NCI-H82 (cell line): ENCODE results near the gene MOB2.

ENCODE experiments used
- DNase-seq: peaks from one replicate; lab custom pipeline; 2025; lab: John Stamatoyannopoulos, UW

Gene MOB2

DNA sequence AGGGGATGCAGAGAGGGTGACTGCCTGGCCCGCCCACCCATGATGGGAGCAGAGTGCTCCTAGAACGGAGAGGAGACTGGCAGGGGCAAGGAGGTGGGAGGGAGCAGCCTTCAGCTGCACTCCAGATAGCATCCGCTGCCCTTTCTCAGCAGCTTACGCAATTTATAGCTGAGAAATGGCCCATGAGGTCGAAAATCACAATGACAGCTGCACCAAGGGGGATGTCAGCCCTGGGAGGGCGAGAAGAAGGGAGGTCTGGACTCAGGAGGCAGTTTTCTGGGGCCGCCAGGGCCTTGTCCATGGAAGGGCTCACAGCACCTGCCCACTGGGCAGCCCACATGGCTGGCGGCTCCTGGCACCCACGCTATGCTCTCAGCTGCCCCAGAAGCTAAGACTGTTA is 17.6 kb upstream of the MOB2 start:
- no peak for DNase-seq

DNA sequence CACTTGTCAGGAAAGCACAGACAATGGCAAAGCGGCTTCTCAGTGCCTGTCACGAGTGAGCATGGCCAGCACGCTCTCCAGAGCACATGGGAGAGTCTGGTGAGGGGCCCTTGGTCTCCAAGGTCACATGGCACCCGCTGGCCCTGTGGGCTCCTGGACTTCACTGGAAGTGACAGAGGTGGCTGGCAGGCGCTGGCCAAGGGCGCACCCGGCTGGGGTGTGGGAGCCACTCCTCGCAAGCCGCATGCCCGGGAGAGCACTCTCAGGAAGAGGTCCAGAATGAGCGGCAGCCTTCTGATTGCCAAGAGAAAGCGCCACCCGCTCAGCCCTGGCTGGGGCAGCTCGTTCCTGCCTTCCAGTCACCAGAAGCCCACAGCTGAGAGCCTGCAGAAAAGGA is 17.1 kb upstream of the MOB2 start:
- no peak for DNase-seq

DNA sequence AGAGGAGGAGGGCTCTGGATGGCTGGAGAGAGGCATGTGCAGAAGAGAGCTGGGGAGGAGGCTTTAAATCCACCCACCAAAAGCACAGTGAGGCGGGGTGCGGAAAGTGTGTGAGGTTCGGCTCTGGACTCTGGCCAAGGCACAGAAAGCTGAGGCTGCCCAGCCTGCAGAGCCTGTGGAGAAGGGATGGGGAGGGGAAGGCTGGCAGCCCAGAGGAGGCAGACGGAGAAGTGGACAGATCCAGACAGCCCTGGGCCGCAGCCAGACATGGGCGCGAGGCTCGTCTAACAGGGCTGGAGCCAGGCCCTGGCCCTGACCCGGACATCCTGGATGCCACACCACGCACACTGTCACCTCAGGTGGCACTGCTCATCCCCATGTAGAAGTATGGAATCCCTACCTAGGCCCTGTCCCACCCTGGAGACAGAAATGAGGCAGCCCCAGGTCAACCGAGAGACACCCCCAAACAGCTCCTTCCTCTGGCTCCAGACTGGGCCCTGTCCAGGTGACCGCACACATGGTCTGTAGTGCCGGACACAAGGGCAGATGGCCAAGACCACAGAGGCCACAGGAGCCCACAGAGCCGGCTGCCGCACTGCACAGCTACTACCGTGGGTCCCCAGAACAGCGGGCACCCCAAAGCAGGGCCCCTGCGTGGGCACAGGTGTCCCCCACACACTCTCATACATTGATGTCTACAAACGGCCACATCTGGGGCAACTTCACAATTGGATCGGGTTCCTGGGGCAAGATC is 16.6 kb upstream of the MOB2 start:
- no peak for DNase-seq

DNA sequence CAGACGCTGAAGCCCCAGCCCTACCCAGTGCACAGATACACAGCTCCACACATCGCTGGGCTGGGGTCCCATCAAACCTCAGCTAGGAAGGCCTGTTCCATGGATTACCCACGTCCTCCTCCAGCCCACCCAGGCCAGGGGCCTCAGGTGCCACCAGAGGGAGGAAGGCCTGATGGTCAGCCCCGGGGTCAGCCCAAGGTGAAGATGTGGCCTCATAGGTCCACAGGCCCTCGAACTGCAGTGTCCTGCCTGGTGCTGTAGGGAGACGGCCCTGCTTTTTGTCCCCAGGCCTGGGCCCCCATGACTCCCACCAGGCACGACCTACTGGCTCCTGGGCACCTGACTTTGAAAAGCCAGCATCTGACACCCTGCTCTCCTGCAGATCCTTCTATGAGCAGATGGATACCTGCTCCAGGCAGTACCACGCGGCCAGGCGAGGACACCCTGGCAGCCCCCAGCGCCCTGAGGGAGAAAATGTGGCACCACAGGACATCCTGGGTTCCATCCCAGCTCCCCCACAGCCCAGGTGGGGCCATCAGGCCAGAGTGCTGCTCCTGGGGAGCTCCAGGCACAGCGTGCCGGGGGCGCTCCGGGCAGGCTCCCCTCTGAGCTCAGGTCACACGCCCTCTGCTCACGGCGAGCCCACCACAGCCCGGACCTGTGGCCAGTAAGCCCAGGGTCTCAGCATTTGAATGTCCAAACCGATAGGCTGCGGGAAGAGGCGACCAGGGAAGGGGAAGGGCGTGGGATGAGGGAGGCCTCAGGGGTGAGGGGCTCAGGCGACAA is 15.8 kb upstream of the MOB2 start:
- no peak for DNase-seq

DNA sequence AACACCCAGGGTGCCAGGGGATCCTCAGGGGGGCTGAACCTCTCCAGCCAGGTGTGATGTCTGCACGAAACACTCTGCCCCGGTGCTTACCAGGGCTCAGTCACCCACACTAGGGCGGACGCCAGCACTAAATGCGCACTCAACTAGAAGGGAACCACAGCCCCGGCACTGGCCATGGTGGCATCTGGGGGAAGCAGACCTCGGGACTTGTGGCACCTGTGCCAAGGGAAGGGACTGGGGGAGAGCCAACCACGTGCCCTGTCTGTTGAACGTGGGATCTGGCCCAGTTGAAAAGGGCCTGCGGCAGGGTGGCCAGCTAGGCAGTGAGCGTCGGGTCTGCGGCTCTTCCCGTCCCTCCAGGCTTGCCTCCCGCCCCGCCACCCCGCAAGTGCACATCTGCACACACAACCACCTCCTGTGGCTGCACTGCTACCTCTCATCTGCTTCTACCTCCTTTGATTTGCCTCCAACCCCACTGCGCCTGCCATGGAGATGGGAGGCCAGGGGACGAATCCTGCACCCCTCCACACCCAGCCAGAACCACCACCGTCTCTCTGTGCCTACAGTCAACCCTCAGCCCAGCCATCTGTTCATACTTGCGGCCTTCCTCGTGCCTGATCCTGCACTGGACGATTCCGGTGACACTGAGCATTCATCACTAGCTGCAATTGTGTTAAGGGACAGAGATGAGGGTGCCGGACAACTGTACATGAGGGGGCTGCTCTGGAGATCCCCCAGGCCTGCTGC is 15.0 kb upstream of the MOB2 start:
- no peak for DNase-seq

DNA sequence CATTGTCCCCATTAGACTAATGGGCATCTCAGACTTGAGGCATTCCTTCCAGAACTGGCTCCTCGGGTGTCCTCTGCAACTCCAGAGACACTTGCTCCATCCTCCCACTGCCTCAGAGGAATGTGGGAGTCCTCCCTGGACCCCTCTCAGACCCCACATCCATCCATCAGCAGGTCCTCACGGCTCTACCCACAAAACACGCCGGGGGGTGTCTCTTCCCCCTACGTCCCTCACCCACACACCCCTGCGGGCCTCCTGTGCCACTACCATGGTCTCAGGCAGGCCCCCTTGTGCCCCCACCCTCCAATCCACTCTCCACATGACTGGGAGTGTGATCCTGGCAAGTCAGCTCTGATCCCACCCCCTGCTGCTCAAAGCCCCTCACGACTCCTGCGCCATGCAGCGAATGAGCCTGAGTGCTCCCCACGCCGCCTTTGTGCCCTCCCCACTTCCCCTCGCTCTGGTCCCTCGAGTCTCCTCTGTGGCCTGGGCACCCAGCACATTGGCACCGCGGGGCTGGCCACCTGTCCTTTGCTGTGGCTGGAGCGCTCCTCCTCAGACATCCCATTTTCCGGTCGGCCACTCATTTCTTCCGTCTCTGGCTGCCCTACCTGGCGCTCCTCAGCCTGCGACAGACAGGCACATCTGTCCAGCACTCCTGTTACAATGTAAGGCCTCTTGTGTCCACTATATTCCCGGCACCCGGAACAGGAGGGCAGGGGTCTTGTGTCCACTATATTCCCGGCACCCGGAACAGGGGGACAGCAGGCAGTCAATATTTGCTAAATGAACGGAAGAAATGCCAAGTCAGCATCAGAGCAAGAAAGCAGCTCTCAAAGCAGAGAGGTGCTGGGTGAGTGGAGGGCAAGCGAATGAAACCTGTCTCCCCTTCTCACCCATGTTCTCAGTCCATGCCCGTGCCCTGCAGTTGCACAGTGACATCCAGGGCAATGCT is 14.2 kb upstream of the MOB2 start:
- no peak for DNase-seq

DNA sequence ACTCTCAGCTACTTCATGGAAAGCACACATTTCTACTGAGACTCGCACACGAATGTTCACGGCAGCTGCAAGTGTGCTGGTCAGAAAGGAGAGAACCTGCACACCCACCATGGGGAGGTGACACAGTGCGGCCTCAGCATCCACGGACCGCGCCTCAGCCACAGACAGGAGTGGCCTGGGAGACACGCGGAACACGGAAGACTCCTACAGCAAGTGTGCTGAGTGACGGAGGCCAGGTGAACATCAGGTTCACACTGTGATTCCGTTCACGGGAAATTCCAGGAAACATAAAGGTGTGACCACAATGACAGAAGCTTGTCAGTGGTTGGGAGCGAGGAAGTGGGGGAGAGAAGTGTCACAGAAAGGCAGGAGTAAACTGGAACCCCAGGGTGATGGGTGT is 13.3 kb upstream of the MOB2 start:
- no peak for DNase-seq

DNA sequence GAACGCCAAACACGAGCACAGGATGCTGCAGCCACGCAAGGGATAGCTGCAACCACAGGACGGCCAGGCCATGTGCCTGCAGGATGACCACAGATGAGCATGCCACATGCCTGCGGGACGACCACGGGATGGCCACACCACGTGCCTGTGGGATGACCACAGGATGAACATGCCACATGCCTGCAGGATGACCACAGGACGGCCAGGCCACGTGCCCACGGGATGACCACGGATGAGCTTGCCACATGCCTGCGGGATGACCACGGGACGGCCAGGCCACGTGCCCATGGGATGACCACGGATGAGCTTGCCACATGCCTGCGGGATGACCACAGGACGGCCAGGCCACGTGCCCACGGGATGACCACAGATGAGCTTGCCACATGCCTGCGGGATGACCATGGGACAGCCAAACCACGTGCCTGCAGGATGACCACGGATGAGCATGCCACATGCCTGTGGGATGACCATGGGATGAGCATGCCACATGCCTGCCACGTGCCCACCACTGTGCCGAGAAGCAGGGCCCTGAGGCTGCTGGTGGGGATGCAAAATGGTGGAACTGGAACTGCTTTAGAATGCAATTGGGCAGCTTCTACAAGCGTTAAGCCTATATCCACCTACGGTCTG is 12.8 kb upstream of the MOB2 start:
- DNase-seq = no peak

DNA sequence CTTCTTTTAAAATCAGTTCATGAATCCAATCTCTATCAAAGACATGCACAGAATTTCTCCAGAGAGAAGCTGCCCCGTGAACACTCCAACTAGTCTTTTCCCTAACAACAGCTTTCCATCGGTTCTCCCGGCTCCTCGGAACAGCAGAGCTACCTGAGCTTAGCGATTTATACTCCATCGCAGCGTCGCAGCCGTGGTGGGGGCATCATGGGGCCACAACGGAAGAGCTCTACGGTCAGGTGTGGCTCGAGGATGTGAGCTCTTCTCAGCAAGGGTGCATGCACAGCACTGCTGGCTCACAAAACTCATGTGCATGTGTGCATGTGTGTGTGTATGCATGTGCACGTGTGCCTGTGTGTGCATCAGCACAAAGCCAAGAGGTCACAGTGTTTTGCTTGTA is 11.7 kb upstream of the MOB2 start:
- no peak for DNase-seq

DNA sequence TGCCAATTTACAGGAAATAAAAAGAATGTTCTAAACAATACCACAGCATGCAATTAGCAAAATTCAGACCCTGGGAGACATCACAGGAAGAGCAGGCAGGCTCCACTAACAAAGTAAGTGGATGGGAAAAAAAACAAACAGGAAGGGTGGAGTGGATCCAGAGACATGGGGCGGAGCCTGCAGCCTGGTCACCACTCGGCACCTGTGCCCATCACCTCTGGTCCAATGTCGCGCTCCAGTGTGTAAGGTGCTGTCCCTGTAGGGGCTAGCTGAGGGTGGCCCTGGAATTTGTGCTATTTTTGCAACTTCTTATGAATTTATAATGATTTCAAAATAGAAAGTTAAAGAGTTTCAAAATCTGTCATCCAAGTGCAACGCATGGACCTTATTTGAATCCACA is 11.0 kb upstream of the MOB2 start:
- no peak for DNase-seq

DNA sequence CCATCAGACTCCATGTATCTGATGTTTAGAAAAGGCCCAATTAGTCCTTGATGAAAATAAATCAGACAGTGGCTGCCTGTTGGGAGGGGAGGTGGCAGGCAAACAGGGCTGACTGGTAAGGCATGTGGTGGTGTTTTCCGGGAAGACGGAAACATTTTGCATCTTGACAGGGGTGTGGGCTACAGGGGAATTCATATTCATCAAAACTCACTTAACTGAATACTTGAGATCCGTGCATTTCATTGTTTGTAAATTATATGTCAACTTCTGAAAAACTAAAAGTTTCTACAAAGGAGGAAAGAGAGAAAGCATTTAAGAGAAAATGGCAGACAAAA is 10.1 kb upstream of the MOB2 start:
- DNase-seq = no peak

DNA sequence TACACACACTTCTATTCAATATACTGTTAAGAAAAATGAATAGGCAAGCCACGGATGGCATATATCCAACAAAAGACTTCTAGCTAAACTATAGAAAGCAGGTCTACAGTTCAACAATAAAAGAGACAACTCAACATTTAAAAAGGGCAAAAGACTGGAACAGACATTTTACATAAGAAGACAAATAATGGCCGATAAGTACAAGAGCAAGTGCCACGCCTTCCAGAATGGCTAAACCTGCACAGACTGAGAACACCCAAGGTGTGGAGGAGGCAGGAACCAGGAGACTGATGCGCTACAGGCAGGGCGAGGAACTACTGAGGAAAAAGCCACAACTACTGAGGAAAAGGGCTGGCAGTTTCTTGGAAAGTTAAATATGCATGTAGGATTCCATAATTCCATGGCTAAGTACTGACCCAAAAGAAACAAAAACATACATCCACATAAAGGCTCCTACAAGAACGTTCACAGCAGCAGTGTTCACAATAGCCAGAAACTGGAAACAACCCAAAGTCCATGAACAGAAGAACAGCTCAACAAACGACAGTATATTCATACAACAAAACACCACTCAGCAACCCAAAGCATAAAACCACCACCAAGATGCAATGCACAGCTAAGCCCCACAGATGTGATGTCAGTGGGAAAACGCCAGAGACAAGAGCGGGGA is 9.6 kb upstream of the MOB2 start:
- no peak for DNase-seq

DNA sequence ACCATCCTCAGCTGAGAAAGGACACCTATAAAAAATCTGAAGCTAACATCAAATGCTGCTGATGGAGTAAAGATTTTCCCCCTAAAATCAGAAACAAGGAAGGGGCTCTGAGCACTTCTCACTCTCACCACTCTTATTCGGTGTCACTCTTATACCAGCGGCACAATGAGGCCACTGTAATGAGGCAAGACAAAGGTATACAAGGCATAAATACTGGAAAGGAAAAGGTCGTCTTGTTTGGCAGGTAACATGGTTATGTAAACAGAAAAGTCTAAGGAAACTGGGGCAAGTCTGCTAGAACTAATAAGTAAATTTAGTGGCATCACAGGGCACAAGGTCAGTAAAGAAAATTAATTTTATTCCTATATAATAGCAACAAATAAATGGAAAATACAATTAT is 8.1 kb upstream of the MOB2 start:
- DNase-seq = no peak

DNA sequence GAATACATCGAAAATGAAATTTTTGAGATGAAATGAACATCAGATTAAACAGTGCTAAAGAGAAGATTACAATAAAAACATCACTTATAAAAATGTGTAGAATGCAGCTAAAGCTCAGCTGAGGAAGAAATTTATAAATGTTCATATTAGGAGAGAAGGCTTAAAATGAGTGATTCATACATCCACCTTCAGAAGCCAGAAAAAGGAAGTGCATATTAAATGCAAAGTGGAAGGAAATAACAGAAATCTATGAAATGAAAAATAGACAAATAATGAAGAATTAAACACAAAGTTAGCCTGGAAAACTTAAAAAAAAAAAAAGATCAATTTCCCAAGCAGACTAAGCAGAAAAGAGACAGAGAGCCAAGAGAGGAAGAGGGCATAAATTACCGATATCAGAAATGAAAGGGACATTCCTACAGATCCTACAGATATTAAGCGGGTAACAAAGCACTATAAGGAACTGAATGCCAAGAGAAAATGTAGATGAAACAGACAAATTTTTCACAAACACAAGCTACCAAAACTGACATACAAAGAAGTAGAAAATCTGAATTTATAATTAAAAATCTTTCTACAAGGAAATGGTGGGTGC is 7.2 kb upstream of the MOB2 start:
- no peak for DNase-seq

DNA sequence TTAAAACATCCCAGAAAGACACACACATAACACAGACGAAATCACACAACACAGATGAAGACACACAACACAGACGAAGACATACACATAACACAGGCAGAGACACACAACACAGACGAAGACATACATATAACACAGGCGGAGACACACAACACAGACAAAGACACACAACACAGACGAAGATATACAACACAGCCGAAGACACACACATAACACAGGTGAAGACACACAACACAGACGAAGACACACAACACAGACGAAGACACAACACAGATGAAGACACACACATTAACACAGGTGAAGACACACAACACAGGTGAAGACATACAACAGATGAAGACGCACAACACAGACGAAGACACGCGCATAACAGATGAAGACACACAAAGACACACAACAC is 4.8 kb upstream of the MOB2 start:
- DNase-seq = no peak

DNA sequence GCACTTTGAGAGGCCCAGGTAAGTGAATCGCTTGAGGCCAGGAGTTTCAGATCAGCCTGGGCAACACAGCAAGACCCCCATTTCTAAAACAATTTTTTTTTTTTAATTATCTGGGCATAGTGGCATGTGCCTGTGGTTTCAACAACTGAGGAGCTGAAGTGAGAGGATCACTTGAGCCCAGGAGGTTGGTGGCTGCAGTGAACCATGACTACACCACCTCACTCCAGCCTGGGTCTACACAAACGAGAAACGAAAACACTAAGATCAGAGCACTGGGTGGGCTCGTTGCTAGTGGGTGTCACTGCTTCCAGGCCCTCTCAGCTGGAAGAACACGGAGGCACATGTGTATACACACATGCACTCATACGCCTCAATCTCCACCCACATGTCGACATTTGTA is 4.1 kb upstream of the MOB2 start:
- DNase-seq = no peak

DNA sequence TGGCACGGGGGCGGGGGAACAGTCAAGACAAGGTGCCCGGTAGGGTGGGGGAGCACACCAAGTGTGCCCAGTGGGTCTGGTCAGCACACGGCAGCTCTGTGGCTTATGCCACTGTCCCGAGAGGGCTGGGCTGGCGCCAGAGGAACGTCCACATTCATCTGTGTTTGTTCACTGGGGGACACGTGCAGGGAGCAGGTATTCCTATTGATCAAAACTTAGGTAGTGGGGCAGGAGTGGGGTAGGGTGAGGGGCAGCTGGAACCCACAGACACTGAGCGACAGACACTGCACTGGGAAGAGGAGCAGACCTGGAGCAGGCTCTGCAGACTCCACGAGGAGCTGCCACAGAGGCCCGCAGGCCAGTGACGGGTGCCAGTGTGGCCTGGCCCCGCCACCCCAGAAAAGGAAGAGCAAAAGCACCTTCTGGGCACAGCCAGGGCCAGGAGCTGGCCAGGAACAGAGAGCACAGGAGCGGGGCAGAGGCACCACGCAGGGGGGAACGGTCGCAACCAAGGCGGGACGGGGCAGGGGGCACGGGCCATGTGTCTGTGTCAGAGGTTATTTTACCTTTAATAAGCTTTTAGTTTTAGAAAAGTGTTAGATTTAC is 2.1 kb upstream of the MOB2 start:
- no peak for DNase-seq

DNA sequence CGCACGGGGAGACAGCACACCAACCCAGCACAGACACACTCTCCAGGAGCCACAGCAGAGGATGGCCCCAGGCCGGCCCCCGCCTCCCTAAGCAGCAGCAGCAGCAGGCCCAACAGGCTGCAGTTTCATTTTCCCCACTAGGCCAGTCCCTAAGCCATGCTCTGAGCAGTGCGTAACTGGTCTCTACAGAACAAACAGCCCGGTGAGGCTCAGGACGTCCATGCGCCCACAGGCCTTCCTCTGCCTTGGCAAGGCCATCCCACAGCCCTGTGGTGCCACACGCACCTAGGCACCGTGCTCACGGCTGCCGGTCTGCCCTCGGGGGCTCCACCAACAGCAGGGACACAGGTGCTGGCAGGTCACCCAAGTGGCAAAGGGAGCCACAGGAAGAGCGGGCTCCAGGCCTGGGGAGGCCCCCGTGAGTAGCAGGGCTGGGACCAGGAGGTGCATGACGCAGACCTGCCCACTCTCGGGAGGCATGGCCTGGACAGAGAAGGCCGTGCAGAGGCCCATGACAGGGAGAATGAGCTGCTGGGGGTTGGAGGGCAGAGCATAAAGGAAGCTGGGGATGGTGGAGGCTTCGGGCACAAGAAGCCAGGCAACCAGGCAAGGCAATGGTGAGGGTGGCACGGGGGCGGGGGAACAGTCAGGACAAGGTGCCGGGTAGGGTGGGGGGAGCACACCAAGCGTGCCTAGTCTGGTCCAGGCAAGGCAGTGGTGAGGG is 1.4 kb upstream of the MOB2 start:
- no peak for DNase-seq

DNA sequence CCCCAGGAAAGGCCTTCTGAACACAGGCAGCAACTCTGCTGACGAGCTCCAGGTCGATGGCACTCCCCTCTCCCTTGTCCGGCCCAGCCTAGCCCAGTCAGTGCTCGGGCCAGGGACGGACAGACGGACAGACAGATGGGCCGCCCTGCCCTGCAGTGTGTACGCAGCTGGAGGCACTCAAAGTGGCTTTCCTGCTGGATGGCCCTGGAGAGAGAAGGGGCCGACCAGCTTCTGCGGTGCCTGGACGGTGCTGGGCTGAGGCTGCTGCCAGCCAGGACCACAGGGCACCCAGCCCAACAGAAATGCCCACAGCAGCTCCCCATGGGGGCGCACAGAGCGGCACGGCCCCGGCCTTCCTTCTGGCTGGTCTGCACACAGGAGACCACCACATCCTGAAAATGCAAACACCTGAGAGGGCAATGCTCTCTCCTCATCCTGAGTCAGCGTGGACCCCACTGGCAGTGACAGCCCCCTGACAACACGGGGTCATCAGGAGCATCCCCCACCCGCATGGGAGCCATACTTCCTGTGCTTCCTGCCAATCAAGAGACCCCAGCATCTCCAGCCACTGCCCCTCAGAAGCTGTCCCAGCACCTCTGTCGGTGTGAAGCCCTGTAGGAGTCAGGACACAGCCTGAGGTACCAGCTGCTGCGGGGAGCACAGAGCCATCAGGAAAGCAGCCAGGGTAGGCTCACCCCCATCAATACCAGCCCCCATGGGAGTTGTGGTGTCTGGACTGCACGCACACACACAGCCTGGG is 692 bp upstream of the MOB2 start:
- DNase-seq = no peak
